PFSK-1 (cell line): ENCODE data around the gene SDF2.

ENCODE experiments used
- FOXP2 ChIP-seq: optimal IDR thresholded peaks from 2 replicates; pipeline ENCODE3; 2011; ENCODE audit warnings: borderline replicate concordance, control low read depth, inconsistent platforms; ENCODE audit not compliant: insufficient read depth; ENCODE audit errors: extremely low read length, extremely low read depth
- POLR2AphosphoS5 ChIP-seq: IDR thresholded peaks from 2 replicates; pipeline ENCODE4 v1.6.1; 2012; ENCODE audit warnings: low read depth, mild to moderate bottlenecking, control low read depth, low read length, moderate library complexity
- SIN3A ChIP-seq: IDR thresholded peaks from 2 replicates; pipeline ENCODE4 v1.6.1; 2012; ENCODE audit warnings: mild to moderate bottlenecking, low read length, moderate library complexity, borderline replicate concordance; ENCODE audit not compliant: insufficient read depth
- TAF1 ChIP-seq: IDR thresholded peaks from 2 replicates; pipeline ENCODE4 v1.6.1; 2012; ENCODE audit warnings: low read length, control low read depth, borderline replicate concordance; ENCODE audit not compliant: insufficient read depth
- TF ChIP-seq, protein P1 (sequence below), 2 experiments: IDR thresholded peaks; 2 replicates each; pipeline versions ENCODE4 v1.6.1 to v1.8.0; 2011 to 2012; ENCODE audit warnings: low read depth in 2 of 2, low read length in 2 of 2, control low read depth in 1 of 2, inconsistent platforms in 1 of 2, mild to moderate bottlenecking in 1 of 2, moderate library complexity in 1 of 2; ENCODE audit not compliant: insufficient read depth in 1 of 2

Gene SDF2

DNA sequence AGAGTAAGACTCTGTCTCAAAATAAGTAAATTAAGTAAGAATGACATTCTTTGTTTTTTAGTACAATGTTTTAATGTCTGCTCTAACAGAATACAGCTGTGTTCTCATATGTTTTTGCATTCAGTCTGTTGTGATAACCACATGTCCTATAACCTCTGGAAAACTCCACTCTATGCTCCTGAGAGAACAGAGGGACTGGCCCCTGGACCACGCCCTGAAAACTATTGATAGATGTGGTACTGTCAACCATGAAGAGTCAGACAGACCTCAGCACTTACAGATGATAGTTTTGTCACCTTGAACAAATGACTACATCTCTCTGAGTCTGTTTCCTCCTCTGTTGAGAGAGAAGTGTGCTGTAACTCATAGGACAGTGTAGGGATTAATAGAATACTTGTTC, 8.2 kb upstream of the SDF2 start:
- TF ChIP-seq TAF1 (no peak), FOXP2 (no peak), POLR2AphosphoS5 (no peak), SIN3A (no peak)
- TF ChIP-seq, protein P1, sequence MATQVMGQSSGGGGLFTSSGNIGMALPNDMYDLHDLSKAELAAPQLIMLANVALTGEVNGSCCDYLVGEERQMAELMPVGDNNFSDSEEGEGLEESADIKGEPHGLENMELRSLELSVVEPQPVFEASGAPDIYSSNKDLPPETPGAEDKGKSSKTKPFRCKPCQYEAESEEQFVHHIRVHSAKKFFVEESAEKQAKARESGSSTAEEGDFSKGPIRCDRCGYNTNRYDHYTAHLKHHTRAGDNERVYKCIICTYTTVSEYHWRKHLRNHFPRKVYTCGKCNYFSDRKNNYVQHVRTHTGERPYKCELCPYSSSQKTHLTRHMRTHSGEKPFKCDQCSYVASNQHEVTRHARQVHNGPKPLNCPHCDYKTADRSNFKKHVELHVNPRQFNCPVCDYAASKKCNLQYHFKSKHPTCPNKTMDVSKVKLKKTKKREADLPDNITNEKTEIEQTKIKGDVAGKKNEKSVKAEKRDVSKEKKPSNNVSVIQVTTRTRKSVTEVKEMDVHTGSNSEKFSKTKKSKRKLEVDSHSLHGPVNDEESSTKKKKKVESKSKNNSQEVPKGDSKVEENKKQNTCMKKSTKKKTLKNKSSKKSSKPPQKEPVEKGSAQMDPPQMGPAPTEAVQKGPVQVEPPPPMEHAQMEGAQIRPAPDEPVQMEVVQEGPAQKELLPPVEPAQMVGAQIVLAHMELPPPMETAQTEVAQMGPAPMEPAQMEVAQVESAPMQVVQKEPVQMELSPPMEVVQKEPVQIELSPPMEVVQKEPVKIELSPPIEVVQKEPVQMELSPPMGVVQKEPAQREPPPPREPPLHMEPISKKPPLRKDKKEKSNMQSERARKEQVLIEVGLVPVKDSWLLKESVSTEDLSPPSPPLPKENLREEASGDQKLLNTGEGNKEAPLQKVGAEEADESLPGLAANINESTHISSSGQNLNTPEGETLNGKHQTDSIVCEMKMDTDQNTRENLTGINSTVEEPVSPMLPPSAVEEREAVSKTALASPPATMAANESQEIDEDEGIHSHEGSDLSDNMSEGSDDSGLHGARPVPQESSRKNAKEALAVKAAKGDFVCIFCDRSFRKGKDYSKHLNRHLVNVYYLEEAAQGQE (IDR thresholded peaks at IDR 0.05; ENCODE audit: insufficient read depth in 1 of 2, low read depth in 2 of 2, low read length in 2 of 2): no peak

DNA sequence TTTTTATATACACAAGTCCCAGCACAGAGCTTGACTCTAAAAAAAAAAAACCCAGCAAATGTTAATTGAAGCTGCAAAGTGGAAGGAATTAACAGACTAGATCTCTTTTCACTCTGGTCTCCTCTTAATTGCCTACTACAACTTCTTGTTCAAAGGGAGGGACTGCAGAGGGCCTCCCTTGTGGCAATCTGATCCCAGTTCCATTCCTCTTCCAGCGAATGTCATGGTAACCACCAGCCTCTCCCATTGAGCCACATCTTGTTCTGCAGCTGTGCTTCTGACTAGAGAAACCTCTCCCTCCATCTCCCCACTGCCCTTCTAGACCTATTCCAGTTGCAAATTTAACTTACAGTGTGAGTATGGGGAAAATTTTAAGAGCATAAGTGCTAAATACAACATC, 6.2 kb upstream of the SDF2 start:
- TF ChIP-seq POLR2AphosphoS5 (no peak), TAF1 (no peak), FOXP2 (no peak), SIN3A (no peak)
- TF ChIP-seq, protein P1 (IDR thresholded peaks at IDR 0.05; ENCODE audit: insufficient read depth in 1 of 2, low read depth in 2 of 2, low read length in 2 of 2): no peak

DNA sequence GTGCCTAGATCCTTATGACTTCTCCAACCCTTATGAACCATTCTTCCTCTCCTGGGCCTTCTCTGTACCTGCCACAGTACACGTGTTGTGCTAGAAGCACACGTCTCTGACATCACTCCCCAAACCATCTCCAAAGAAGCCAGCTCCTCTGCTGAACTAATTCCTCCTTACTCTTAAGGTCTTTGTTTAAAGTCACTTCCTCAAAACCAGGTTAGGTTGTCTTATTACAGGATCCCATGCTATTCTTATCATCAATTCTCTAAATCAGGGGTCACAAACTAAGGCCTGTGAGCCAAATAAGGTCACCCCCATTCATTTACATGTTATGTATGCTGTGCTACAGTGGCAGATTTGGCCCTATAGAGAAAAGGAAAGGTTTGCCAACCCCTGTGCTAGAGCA, 4.3 kb upstream of the SDF2 start:
- no peak for TF ChIP-seq FOXP2
- no peak for TF ChIP-seq POLR2AphosphoS5
- no peak for TF ChIP-seq TAF1
- TF ChIP-seq, protein P1 (IDR thresholded peaks at IDR 0.05; ENCODE audit: insufficient read depth in 1 of 2, low read depth in 2 of 2, low read length in 2 of 2): no peak
- no peak for TF ChIP-seq SIN3A

DNA sequence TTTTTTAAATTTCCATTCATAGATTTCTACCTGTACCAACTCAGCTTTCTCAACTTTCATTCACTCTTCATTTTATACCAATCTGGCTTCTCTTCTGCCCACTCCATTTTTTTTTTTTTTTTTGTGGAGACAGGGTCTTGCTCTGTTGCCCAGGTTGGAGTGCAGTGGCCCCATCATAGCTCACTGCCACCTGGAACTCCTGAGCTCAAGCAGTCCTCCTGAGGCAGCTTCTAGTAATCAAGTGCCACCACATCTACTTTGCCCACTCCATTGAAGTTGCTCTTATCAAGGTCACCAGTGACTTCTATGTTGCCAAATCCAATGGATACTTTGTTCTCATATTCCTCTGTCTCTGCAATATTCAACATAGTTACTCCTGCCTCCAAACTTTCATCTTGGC, 2.0 kb upstream of the SDF2 start:
- TF ChIP-seq TAF1 (no peak), POLR2AphosphoS5 (no peak), SIN3A (no peak)
- TF ChIP-seq, protein P1 (IDR thresholded peaks at IDR 0.05; ENCODE audit: insufficient read depth in 1 of 2, low read depth in 2 of 2, low read length in 2 of 2): no peak

DNA sequence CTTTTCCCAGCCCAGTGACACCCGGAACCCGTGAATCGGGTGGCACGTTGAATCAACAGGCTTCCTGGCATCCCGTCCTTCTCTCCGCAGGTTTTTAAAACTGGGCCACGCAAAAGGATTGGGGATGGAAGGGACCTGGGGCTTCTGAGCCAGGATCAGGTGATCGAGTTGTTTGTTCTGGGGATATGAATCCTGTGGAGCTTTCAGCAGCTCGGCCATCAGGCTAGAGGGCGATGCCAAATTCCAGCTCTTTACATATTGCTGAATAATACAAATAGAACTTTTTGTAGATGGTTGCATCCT, 772 bp upstream of the SDF2 start:
- TF ChIP-seq FOXP2: no peak
- no peak for TF ChIP-seq SIN3A
- TF ChIP-seq TAF1: no peak
- no peak for TF ChIP-seq POLR2AphosphoS5
- TF ChIP-seq, protein P1 (IDR thresholded peaks at IDR 0.05; ENCODE audit: insufficient read depth in 1 of 2, low read depth in 2 of 2, low read length in 2 of 2): no peak
